GM21515 (cell line): ENCODE measurements around the gene SRXN1.
"Not testable (repeated sequence)": the region's sequence is repeated elsewhere in the genome, so short reads cannot be mapped to it uniquely, and the experiment has no call there.

Source experiments
- ATAC-seq: cut with Tn5 transposase; IDR thresholded peaks from one replicate; pipeline ENCODE4 v1.9.1; 2021; ENCODE audit not compliant: unreplicated experiment

SRXN1 gene

GRCh38 chr20:653110-653589 lies at the start of gene SRXN1:
Gene SRXN1 (minus strand): TSS chr20:653200. CDS start chr20:653185, 15 bp downstream.
- peak; percentile 87 for ATAC-seq

- no peak for ATAC-seq
These were observed 48.6 kb upstream of the SRXN1 start for GRCh38 chr20:701401-702129.

GRCh38 chr20:699811-700338 lies 46.9 kb upstream of the SRXN1 start:
- ATAC-seq = no peak

GRCh38 chr20:699342-699741 lies 46.3 kb upstream of the SRXN1 start:
- ATAC-seq = no peak

- ATAC-seq = no peak
These were observed 45.3 kb upstream of the SRXN1 start for GRCh38 chr20:698276-698675.

GRCh38 chr20:697826-698225 lies 44.8 kb upstream of the SRXN1 start:
- ATAC-seq = no peak

- no peak for ATAC-seq
These were observed 42.3 kb upstream of the SRXN1 start for GRCh38 chr20:695165-695866.

GRCh38 chr20:694496-694895 lies 41.5 kb upstream of the SRXN1 start:
- ATAC-seq = no peak

GRCh38 chr20:693786-694185 lies 40.8 kb upstream of the SRXN1 start:
- not testable (repeated sequence) for ATAC-seq

GRCh38 chr20:692044-692443 lies 39.0 kb upstream of the SRXN1 start:
- no peak for ATAC-seq

- ATAC-seq = no peak
These were observed 36.9 kb upstream of the SRXN1 start for GRCh38 chr20:689947-690346.

GRCh38 chr20:689348-689747 lies 36.3 kb upstream of the SRXN1 start:
- ATAC-seq = no peak

GRCh38 chr20:688809-689212 lies 35.8 kb upstream of the SRXN1 start:
- no peak for ATAC-seq

- no peak for ATAC-seq
These were observed 34.6 kb upstream of the SRXN1 start for GRCh38 chr20:687468-688203.

GRCh38 chr20:684676-685319 lies 31.8 kb upstream of the SRXN1 start:
- no peak for ATAC-seq

- no peak for ATAC-seq
These were observed 29.1 kb upstream of the SRXN1 start for GRCh38 chr20:682123-682522.

GRCh38 chr20:680638-681187 lies 27.7 kb upstream of the SRXN1 start:
- no peak for ATAC-seq

- no peak for ATAC-seq
These were observed 25.0 kb upstream of the SRXN1 start for GRCh38 chr20:677957-678356.

GRCh38 chr20:676967-677366 lies 24.0 kb upstream of the SRXN1 start:
- ATAC-seq = no peak

- no peak for ATAC-seq
These were observed 23.4 kb upstream of the SRXN1 start for GRCh38 chr20:676315-676937.
